ENCODE measurements around the gene DGKG.

Gene DGKG

GRCh38 chr3:186340204-186340603 lies 21.8 kb downstream of the DGKG start:
- H3K4me3 ChIP-seq (ENCODE audit: low read depth, low read length), result no peak overlapping the region
- H3K36me3 ChIP-seq (ENCODE audit: insufficient read depth, low read length), result no peaks in the 10 kb centered on the region
- no peaks in the 10 kb centered on the region for H3K4me1 ChIP-seq (ENCODE audit: control insufficient read depth, insufficient read depth, low read length, unreplicated experiment)
- H2AFZ ChIP-seq (ENCODE audit: low read length, unreplicated experiment), result no peak overlapping the region
- no peak overlapping the region for H3K27ac ChIP-seq (ENCODE audit: low read depth, low read length)
- H3K27me3 ChIP-seq (ENCODE audit: insufficient read depth, low read length), result peaks cover 28% of the 10 kb centered on the region
- H3K79me2 ChIP-seq (ENCODE audit: control insufficient read depth, insufficient read depth, low read length, unreplicated experiment), result no peaks in the 10 kb centered on the region

GRCh38 chr3:186339180-186339918 lies 22.7 kb downstream of the DGKG start:
- no peaks in the 10 kb centered on the region for H3K36me3 ChIP-seq (ENCODE audit: insufficient read depth, low read length)
- H3K4me3 ChIP-seq (ENCODE audit: low read depth, low read length), result no peak overlapping the region
- no peaks in the 10 kb centered on the region for H3K4me1 ChIP-seq (ENCODE audit: control insufficient read depth, insufficient read depth, low read length, unreplicated experiment)
- peaks cover 36% of the 10 kb centered on the region for H3K27me3 ChIP-seq (ENCODE audit: insufficient read depth, low read length)
- no peak overlapping the region for H2AFZ ChIP-seq (ENCODE audit: low read length, unreplicated experiment)
- no peaks in the 10 kb centered on the region for H3K79me2 ChIP-seq (ENCODE audit: control insufficient read depth, insufficient read depth, low read length, unreplicated experiment)
- no peak overlapping the region for H3K27ac ChIP-seq (ENCODE audit: low read depth, low read length)

- Histone ChIP-seq H3K36me3 (ENCODE audit: insufficient read depth, low read length) (no peaks in the 10 kb centered on the region), H3K27ac (ENCODE audit: low read depth, low read length) (no peak overlapping the region), H3K27me3 (ENCODE audit: insufficient read depth, low read length) (peaks cover 87% of the 10 kb centered on the region), H3K4me1 (ENCODE audit: control insufficient read depth, insufficient read depth, low read length, unreplicated experiment) (no peaks in the 10 kb centered on the region), H3K79me2 (ENCODE audit: control insufficient read depth, insufficient read depth, low read length, unreplicated experiment) (no peaks in the 10 kb centered on the region), H2AFZ (ENCODE audit: low read length, unreplicated experiment) (no peak overlapping the region), H3K4me3 (ENCODE audit: low read depth, low read length) (no peak overlapping the region)
These were observed 28.8 kb downstream of the DGKG start for GRCh38 chr3:186333256-186333655.

- Histone ChIP-seq H3K79me2 (ENCODE audit: control insufficient read depth, insufficient read depth, low read length, unreplicated experiment) (no peaks in the 10 kb centered on the region), H3K4me1 (ENCODE audit: control insufficient read depth, insufficient read depth, low read length, unreplicated experiment) (no peaks in the 10 kb centered on the region), H3K27ac (ENCODE audit: low read depth, low read length) (no peak overlapping the region), H3K4me3 (ENCODE audit: low read depth, low read length) (no peak overlapping the region), H3K36me3 (ENCODE audit: insufficient read depth, low read length) (no peaks in the 10 kb centered on the region), H2AFZ (ENCODE audit: low read length, unreplicated experiment) (no peak overlapping the region), H3K27me3 (ENCODE audit: insufficient read depth, low read length) (peaks cover 94% of the 10 kb centered on the region)
These were observed 31.1 kb downstream of the DGKG start for GRCh38 chr3:186330772-186331460.

- Histone ChIP-seq H3K36me3 (ENCODE audit: insufficient read depth, low read length) (no peaks in the 10 kb centered on the region), H3K27ac (ENCODE audit: low read depth, low read length) (no peak overlapping the region), H2AFZ (ENCODE audit: low read length, unreplicated experiment) (no peak overlapping the region), H3K79me2 (ENCODE audit: control insufficient read depth, insufficient read depth, low read length, unreplicated experiment) (no peaks in the 10 kb centered on the region), H3K27me3 (ENCODE audit: insufficient read depth, low read length) (peaks cover 92% of the 10 kb centered on the region), H3K4me1 (ENCODE audit: control insufficient read depth, insufficient read depth, low read length, unreplicated experiment) (no peaks in the 10 kb centered on the region), H3K4me3 (ENCODE audit: low read depth, low read length) (no peak overlapping the region)
These were observed 32.4 kb downstream of the DGKG start for GRCh38 chr3:186329589-186329988.

GRCh38 chr3:186327912-186328487 lies 34.0 kb downstream of the DGKG start:
- H3K27ac ChIP-seq (ENCODE audit: low read depth, low read length), result no peak overlapping the region
- no peak overlapping the region for H2AFZ ChIP-seq (ENCODE audit: low read length, unreplicated experiment)
- H3K27me3 ChIP-seq (ENCODE audit: insufficient read depth, low read length), result peaks cover 87% of the 10 kb centered on the region
- H3K36me3 ChIP-seq (ENCODE audit: insufficient read depth, low read length), result no peaks in the 10 kb centered on the region
- no peaks in the 10 kb centered on the region for H3K79me2 ChIP-seq (ENCODE audit: control insufficient read depth, insufficient read depth, low read length, unreplicated experiment)
- no peak overlapping the region for H3K4me3 ChIP-seq (ENCODE audit: low read depth, low read length)
- no peaks in the 10 kb centered on the region for H3K4me1 ChIP-seq (ENCODE audit: control insufficient read depth, insufficient read depth, low read length, unreplicated experiment)

GRCh38 chr3:186322761-186323160 lies 39.3 kb downstream of the DGKG start:
- Histone ChIP-seq H3K79me2 (ENCODE audit: control insufficient read depth, insufficient read depth, low read length, unreplicated experiment) (no peaks in the 10 kb centered on the region), H3K4me1 (ENCODE audit: control insufficient read depth, insufficient read depth, low read length, unreplicated experiment) (no peaks in the 10 kb centered on the region), H3K27ac (ENCODE audit: low read depth, low read length) (no peak overlapping the region), H3K27me3 (ENCODE audit: insufficient read depth, low read length) (peaks cover 65% of the 10 kb centered on the region), H3K36me3 (ENCODE audit: insufficient read depth, low read length) (no peaks in the 10 kb centered on the region), H3K4me3 (ENCODE audit: low read depth, low read length) (no peak overlapping the region), H2AFZ (ENCODE audit: low read length, unreplicated experiment) (no peak overlapping the region)

GRCh38 chr3:186321746-186322145 lies 40.3 kb downstream of the DGKG start:
- H3K4me3 ChIP-seq (ENCODE audit: low read depth, low read length), result no peak overlapping the region
- peaks cover 59% of the 10 kb centered on the region for H3K27me3 ChIP-seq (ENCODE audit: insufficient read depth, low read length)
- H3K27ac ChIP-seq (ENCODE audit: low read depth, low read length), result no peak overlapping the region
- no peaks in the 10 kb centered on the region for H3K36me3 ChIP-seq (ENCODE audit: insufficient read depth, low read length)
- H3K79me2 ChIP-seq (ENCODE audit: control insufficient read depth, insufficient read depth, low read length, unreplicated experiment), result no peaks in the 10 kb centered on the region
- no peaks in the 10 kb centered on the region for H3K4me1 ChIP-seq (ENCODE audit: control insufficient read depth, insufficient read depth, low read length, unreplicated experiment)
- H2AFZ ChIP-seq (ENCODE audit: low read length, unreplicated experiment), result no peak overlapping the region

GRCh38 chr3:186320862-186321568 lies 41.0 kb downstream of the DGKG start:
- peaks cover 53% of the 10 kb centered on the region for H3K27me3 ChIP-seq (ENCODE audit: insufficient read depth, low read length)
- H2AFZ ChIP-seq (ENCODE audit: low read length, unreplicated experiment), result no peak overlapping the region
- no peak overlapping the region for H3K27ac ChIP-seq (ENCODE audit: low read depth, low read length)
- no peaks in the 10 kb centered on the region for H3K79me2 ChIP-seq (ENCODE audit: control insufficient read depth, insufficient read depth, low read length, unreplicated experiment)
- H3K4me3 ChIP-seq (ENCODE audit: low read depth, low read length), result no peak overlapping the region
- H3K36me3 ChIP-seq (ENCODE audit: insufficient read depth, low read length), result no peaks in the 10 kb centered on the region
- H3K4me1 ChIP-seq (ENCODE audit: control insufficient read depth, insufficient read depth, low read length, unreplicated experiment), result no peaks in the 10 kb centered on the region

- H3K27me3 ChIP-seq (ENCODE audit: insufficient read depth, low read length), result peaks cover 44% of the 10 kb centered on the region
These were observed 42.1 kb downstream of the DGKG start for GRCh38 chr3:186319945-186320344.

More at GRCh38 chr3:186319945-186320344, 42.1 kb downstream of the DGKG start:
- no peaks in the 10 kb centered on the region for H3K4me1 ChIP-seq (ENCODE audit: control insufficient read depth, insufficient read depth, low read length, unreplicated experiment)
- no peak overlapping the region for H2AFZ ChIP-seq (ENCODE audit: low read length, unreplicated experiment)
- H3K36me3 ChIP-seq (ENCODE audit: insufficient read depth, low read length), result no peaks in the 10 kb centered on the region
- H3K79me2 ChIP-seq (ENCODE audit: control insufficient read depth, insufficient read depth, low read length, unreplicated experiment), result no peaks in the 10 kb centered on the region
- no peak overlapping the region for H3K27ac ChIP-seq (ENCODE audit: low read depth, low read length)
- H3K4me3 ChIP-seq (ENCODE audit: low read depth, low read length), result no peak overlapping the region
